ENCODE measurements around the gene DEPDC5.

DEPDC5 gene

DNA sequence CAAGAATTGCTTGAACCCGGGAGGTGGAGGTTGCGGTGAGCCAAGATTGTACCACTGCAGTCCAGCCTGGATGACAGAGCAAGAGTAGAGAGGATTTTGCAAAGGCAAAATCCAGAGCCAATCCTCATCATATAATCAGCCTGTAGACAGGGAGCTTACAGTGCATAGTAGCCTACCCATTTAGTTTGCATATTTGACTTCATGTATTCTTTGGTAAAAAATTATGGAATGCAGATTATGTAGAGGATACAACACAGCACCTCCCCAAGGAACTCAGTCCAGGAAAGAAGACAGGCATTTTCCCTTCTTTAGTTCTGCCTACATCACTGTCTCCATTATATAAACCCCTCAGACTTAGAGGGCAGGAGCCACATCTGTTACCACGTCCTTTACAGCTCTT lies 150.8 kb downstream of the DEPDC5 start:
- no peak overlapping the region for H3K4me3 ChIP-seq (ENCODE audit: low read depth, low read length)
- TF ChIP-seq, protein P1, sequence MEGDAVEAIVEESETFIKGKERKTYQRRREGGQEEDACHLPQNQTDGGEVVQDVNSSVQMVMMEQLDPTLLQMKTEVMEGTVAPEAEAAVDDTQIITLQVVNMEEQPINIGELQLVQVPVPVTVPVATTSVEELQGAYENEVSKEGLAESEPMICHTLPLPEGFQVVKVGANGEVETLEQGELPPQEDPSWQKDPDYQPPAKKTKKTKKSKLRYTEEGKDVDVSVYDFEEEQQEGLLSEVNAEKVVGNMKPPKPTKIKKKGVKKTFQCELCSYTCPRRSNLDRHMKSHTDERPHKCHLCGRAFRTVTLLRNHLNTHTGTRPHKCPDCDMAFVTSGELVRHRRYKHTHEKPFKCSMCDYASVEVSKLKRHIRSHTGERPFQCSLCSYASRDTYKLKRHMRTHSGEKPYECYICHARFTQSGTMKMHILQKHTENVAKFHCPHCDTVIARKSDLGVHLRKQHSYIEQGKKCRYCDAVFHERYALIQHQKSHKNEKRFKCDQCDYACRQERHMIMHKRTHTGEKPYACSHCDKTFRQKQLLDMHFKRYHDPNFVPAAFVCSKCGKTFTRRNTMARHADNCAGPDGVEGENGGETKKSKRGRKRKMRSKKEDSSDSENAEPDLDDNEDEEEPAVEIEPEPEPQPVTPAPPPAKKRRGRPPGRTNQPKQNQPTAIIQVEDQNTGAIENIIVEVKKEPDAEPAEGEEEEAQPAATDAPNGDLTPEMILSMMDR (IDR thresholded peaks at IDR 0.05; ENCODE audit: low read depth, low read length): no peak

DNA sequence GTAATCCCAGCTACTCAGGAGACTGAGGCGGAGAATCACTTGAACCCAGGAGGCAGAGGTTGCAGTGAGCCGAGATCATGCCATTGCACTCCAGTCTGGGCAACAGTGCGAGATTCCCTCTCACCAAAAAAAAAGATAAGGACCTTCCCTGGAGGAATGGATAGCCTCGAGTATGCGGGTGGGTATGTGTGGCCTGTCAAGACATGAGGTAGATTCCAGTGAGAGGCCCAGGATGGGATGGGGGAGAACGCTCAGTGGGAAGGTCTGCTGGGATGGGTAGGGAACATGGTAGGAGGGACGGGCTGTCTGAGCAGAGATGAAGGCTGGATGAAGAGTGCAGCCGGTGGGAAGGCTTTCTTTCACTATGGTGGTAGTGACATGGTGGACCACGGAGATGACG lies 151.5 kb downstream of the DEPDC5 start:
- TF ChIP-seq, protein P1 (IDR thresholded peaks at IDR 0.05; ENCODE audit: low read depth, low read length): no peak

DNA sequence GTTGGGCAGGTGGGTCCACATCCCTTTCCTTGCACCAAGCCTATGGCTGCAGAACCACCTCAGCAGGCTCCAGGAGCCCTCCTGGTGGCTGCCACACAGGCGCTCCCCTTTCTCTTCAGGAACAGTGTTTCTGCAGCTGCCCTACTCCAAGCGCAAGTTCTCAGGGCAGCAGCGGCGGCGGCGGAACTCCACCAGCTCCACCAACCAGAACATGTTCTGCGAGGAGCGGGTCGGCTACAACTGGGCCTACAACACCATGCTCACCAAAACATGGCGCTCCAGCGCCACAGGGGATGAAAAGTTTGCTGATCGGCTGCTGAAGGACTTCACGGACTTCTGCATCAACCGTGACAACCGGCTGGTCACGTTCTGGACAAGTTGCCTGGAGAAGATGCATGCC lies 152.3 kb downstream of the DEPDC5 start:
- TF ChIP-seq, protein P1 (IDR thresholded peaks at IDR 0.05; ENCODE audit: low read depth, low read length): no peak
- no peak overlapping the region for H3K4me3 ChIP-seq (ENCODE audit: low read depth, low read length)

More for the DNA sequence above, 151.5 kb downstream of the DEPDC5 start:
- no peak overlapping the region for H3K4me3 ChIP-seq (ENCODE audit: low read depth, low read length)

DNA sequence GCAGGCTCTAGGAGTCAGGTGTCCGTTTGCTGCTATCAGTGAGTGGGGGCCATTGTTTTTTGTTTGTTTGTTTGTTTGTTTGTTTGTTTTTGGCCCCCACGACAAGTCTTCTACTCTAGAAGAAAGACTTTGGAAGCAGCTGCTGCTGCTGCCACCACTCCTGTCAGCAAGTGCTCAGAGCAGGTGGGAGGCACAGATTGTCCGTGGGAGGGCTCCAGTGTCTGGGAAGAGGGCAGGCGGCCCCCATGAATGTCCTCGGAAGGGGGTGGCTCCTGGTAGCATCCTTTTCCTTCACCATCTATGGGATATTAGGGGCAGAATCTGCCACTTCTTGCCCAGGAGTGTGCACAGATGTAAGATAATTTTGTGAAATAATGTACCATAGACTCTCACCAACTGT lies 152.8 kb downstream of the DEPDC5 start:
- TF ChIP-seq, protein P1 (IDR thresholded peaks at IDR 0.05; ENCODE audit: low read depth, low read length): no peak
- H3K4me3 ChIP-seq (ENCODE audit: low read depth, low read length): no peak overlapping the region

DNA sequence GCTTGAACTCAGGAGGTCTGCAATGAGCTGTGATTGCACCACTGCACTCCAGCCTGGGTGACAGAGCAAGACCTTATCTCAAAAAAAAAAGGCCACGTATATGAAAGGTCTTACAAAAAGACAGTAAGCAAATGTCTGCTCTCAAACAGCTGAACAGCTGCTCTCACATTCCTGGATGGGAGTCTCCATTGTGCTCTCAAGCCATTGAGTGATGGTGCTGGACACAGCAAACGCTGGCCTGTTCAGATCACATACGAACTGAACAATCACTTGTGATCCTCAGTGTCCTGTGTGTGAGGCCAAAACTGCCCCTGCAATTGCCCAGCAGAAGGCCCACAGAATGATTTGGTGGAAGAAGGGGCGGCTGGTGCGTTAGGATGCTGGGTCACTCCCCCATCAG lies 156.2 kb downstream of the DEPDC5 start:
- H3K4me3 ChIP-seq (ENCODE audit: low read depth, low read length): no peak overlapping the region
- TF ChIP-seq, protein P1 (IDR thresholded peaks at IDR 0.05; ENCODE audit: low read depth, low read length): no peak

DNA sequence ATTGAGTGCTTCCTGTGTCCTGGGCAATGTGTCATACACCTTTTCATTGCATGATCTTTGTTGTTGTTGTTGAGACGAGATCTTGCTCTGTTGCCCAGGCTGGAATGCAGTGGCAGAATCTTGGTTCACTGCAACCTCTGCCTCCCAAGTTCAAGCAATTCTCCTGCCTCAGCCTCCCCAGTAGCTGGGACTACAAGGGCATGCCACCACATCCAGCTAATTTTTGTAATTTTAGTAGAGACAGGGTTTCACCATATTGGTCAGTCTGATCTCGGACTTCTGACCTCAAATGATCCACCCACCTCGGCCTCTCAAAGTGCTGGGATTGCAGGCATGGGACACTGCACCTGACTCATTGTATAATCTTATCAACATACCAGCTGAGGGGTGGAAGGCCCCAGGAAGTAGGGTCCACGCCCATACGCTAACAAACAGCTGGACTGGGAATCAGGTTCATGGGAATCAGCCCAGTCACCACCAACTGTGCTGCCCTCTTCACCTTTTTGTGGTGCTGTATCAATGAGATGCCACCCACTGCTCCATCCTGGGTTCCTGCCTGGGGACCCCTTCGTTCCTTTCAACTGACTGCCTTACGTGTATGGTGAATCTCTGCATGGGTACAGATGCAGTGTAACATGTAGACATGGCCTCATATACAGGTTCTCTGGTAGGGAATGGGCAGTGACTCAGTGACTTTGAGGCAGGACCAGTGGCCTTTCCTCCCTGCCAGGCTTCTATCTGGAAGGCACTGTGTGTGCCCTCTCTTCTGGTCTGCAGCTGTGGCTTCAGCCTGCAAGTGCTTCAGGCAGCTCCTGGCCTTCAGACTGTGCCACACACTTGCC lies 158.0 kb downstream of the DEPDC5 start:
- H3K4me3 ChIP-seq (ENCODE audit: low read depth, low read length): no peak overlapping the region
- TF ChIP-seq, protein P1 (IDR thresholded peaks at IDR 0.05; ENCODE audit: low read depth, low read length): no peak

DNA sequence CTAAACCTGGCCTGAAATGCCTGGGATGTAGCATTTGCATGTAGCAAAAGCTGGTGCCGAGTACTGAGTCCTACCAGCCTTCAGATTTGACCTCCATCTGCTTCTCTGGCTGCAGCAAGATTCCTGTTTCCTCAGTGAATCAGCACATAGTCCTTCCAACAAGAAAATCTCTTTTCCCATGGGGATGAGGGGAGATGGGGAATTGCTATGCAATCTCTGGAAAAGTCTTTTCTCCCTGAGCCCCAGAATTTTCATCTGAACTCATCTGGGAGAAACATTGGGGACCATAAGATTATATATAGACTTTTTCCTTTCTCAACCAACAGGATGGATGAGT lies 158.6 kb downstream of the DEPDC5 start:
- TF ChIP-seq, protein P1 (IDR thresholded peaks at IDR 0.05; ENCODE audit: low read depth, low read length): no peak
- H3K4me3 ChIP-seq (ENCODE audit: low read depth, low read length): no peak overlapping the region
